Measurements from ENCODE around the gene PLAU. TPM values are rescaled to one million over a fixed set of nuclear protein-coding genes. Genes with fewer than 3 reads are reported as not detected.

Gene PLAU
- total and polyA plus RNA-seq, 10 of the 15 experiments (the other 5 are each of a cell fraction or from before 2014, with no cell fraction given), result 2.5 to 20.9 (median 11.5) TPM

DNA sequence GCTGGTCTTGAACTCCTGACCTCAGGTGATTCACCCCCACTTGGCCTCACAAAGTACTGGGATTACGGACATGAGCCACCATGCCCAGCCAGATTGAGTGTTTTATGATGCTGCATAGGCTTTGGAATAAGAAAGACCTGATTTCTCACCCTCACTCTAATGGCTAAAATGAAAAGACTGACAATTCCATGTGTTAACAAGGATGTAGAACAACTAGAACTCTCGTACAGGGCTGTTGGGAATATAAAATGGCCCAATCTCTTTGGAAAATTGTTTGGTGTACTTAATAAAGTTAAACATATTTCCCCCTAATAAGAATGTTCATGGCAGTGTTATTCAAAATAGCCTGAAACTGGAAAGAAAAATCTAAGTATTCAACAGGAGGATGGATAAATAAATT is 43.8 kb downstream of the PLAU start:
- no peaks in the 10 kb centered on the region for H4K20me1 ChIP-seq (ENCODE audit: control insufficient read depth, insufficient read depth)
- H3K27me3 ChIP-seq (replicated peaks in 1 of 2; ENCODE audit: control insufficient read depth in 2 of 2, insufficient read depth in 2 of 2, low read length in 1 of 2), result no peaks in the 10 kb centered on the region
- H3K4me3 ChIP-seq, result no peak overlapping the region
- FAIRE-seq (no peak), DNase-seq (ENCODE audit: low read depth, low spot score) (no peak), ATAC-seq (no peak)
- H3K79me2 ChIP-seq (ENCODE audit: control insufficient read depth, insufficient read depth, low read length), result no peaks in the 10 kb centered on the region
- ChIA-PET RAD21 (ENCODE audit: unreplicated experiment) (no interaction called here), POLR2A (no interaction called here), CTCF (interaction anchor here (1.2 to 5.7 kb wide), 4 partner anchors 14 to 148 kb away, joined by 4 to 68 read pairs (median 16); no protein-coding TSS in a partner anchor), SMC1A (ENCODE audit: uncharacterized antibody, unreplicated experiment) (interaction anchor here (2.7 to 5.9 kb wide), 2 partner anchors 66 to 124 kb away, joined by 33 to 47 read pairs; no protein-coding TSS in a partner anchor)
- no peaks in the 10 kb centered on the region for H3K9me3 ChIP-seq (replicated peaks; ENCODE audit: control insufficient read depth, insufficient read depth, low read length)
- TF ChIP-seq RELA (IDR thresholded peaks at IDR 0.05; ENCODE audit: borderline replicate concordance, partially characterized antibody) (no peak), IKZF2 (IDR thresholded peaks at IDR 0.05) (no peak), SREBF2 (IDR thresholded peaks at IDR 0.05; ENCODE audit: low read length) (no peak), ESRRA (IDR thresholded peaks at IDR 0.05; ENCODE audit: low read length) (no peak), BRCA1 (IDR thresholded peaks at IDR 0.05; ENCODE audit: low read depth, low read length) (no peak), KDM1A (IDR thresholded peaks at IDR 0.05; ENCODE audit: borderline replicate concordance) (no peak), BCL11A (IDR thresholded peaks at IDR 0.05; ENCODE audit: low read depth, low read length) (no peak), ZNF274 (IDR thresholded peaks at IDR 0.05; ENCODE audit: insufficient read depth, insufficient read length) (no peak), NR2C1 (IDR thresholded peaks at IDR 0.05) (no peak)
- TF ChIP-seq, protein P1, sequence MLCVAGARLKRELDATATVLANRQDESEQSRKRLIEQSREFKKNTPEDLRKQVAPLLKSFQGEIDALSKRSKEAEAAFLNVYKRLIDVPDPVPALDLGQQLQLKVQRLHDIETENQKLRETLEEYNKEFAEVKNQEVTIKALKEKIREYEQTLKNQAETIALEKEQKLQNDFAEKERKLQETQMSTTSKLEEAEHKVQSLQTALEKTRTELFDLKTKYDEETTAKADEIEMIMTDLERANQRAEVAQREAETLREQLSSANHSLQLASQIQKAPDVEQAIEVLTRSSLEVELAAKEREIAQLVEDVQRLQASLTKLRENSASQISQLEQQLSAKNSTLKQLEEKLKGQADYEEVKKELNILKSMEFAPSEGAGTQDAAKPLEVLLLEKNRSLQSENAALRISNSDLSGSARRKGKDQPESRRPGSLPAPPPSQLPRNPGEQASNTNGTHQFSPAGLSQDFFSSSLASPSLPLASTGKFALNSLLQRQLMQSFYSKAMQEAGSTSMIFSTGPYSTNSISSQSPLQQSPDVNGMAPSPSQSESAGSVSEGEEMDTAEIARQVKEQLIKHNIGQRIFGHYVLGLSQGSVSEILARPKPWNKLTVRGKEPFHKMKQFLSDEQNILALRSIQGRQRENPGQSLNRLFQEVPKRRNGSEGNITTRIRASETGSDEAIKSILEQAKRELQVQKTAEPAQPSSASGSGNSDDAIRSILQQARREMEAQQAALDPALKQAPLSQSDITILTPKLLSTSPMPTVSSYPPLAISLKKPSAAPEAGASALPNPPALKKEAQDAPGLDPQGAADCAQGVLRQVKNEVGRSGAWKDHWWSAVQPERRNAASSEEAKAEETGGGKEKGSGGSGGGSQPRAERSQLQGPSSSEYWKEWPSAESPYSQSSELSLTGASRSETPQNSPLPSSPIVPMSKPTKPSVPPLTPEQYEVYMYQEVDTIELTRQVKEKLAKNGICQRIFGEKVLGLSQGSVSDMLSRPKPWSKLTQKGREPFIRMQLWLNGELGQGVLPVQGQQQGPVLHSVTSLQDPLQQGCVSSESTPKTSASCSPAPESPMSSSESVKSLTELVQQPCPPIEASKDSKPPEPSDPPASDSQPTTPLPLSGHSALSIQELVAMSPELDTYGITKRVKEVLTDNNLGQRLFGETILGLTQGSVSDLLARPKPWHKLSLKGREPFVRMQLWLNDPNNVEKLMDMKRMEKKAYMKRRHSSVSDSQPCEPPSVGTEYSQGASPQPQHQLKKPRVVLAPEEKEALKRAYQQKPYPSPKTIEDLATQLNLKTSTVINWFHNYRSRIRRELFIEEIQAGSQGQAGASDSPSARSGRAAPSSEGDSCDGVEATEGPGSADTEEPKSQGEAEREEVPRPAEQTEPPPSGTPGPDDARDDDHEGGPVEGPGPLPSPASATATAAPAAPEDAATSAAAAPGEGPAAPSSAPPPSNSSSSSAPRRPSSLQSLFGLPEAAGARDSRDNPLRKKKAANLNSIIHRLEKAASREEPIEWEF (IDR thresholded peaks at IDR 0.05; ENCODE audit: insufficient replicate concordance, low read depth, low read length), result no peak
- TF ChIP-seq, protein P2, sequence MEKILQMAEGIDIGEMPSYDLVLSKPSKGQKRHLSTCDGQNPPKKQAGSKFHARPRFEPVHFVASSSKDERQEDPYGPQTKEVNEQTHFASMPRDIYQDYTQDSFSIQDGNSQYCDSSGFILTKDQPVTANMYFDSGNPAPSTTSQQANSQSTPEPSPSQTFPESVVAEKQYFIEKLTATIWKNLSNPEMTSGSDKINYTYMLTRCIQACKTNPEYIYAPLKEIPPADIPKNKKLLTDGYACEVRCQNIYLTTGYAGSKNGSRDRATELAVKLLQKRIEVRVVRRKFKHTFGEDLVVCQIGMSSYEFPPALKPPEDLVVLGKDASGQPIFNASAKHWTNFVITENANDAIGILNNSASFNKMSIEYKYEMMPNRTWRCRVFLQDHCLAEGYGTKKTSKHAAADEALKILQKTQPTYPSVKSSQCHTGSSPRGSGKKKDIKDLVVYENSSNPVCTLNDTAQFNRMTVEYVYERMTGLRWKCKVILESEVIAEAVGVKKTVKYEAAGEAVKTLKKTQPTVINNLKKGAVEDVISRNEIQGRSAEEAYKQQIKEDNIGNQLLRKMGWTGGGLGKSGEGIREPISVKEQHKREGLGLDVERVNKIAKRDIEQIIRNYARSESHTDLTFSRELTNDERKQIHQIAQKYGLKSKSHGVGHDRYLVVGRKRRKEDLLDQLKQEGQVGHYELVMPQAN (conservative IDR thresholded peaks at IDR 0.05), result no peak
- H3K9ac ChIP-seq (ENCODE audit: control insufficient read depth, insufficient read depth, low read length), result no peak overlapping the region
- intact Hi-C loops (cut with micrococcal nuclease; ENCODE audit: unreplicated experiment) (loop anchor here (5.0 kb wide), 3 partner anchors 43 to 143 kb away; partner anchors contain the start of gene VCL), in situ Hi-C loops (cut with MboI) (no loop called here)
- no TSS peak for BruUV-seq (replicated peaks)
- H3K27ac ChIP-seq (ENCODE audit: control insufficient read depth, insufficient read depth), result no peak overlapping the region
- H3K4me2 ChIP-seq (ENCODE audit: control insufficient read depth, insufficient read depth), result no peak overlapping the region
- H3K4me1 ChIP-seq (ENCODE audit: control insufficient read depth, insufficient read depth, low read length), result peaks cover 38% of the 10 kb centered on the region
- H2AFZ ChIP-seq (ENCODE audit: control insufficient read depth, low read depth, low read length), result no peak overlapping the region
- H3K36me3 ChIP-seq (ENCODE audit: control insufficient read depth in 2 of 2, insufficient read depth in 2 of 2, low read length in 1 of 2), result no peaks in the 10 kb centered on the region
- 90% methylated on average over 2 of the region's 2 CpGs for WGBS (ENCODE audit: insufficient coverage, insufficient replicate concordance, low lambda C conversion rate, missing lambda C conversion rate)

Data from GM12878 (cell line).